ENCODE results near the gene DNM3. TPM values are rescaled to one million over a fixed set of nuclear protein-coding genes. Genes with fewer than 3 reads are reported as not detected.

DNM3 gene
- total RNA-seq, 1 experiment from 2014 or later, result 2.7 TPM

DNA sequence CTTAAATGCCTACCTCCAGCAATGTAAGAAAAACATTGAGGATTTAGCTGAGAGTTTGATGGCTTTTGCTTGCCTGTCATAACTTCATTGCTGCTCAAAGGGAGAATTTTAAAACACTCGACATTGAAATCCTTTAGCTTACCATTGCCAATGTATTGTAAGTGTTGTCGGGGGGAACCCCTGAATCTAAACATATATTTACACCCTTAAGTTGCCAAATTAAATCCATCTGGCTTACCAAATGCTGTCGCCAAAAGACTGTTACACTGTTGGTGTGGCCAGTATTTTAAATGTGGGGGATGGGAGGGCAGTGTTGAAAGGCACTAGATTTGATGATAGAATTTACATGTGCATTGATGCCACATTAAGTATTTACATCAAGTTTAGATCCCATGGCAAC, 554.3 kb downstream of the DNM3 start:
- Histone ChIP-seq H2BK15ac (ENCODE audit: low read depth, low read length) (no peak overlapping the region), H3K4ac (ENCODE audit: low read depth, low read length) (no peak overlapping the region), H3T11ph (ENCODE audit: low read length) (no peak overlapping the region), H2AK5ac (ENCODE audit: insufficient read length, low read length) (no peak overlapping the region), H3K79me1 (ENCODE audit: insufficient read depth, low read depth, low read length, poor library complexity, severe bottlenecking) (no peaks in the 10 kb centered on the region), H3K23me2 (ENCODE audit: insufficient read length, low read depth, low read length, poor library complexity, severe bottlenecking) (no peaks in the 10 kb centered on the region), H3K79me2 (ENCODE audit: insufficient read depth, low read length) (no peaks in the 10 kb centered on the region), H3K27me3 (ENCODE audit: insufficient read depth, low read length) (no peaks in the 10 kb centered on the region), H4K5ac (ENCODE audit: insufficient read length, low read depth, low read length) (no peak overlapping the region), H3K56ac (ENCODE audit: insufficient read length, low read depth, low read length) (no peak overlapping the region), H2BK120ac (ENCODE audit: low read depth, low read length, poor library complexity, severe bottlenecking) (no peak overlapping the region), H2AFZ (ENCODE audit: low read length) (no peak overlapping the region), H4K91ac (ENCODE audit: insufficient read length, low read depth, low read length) (no peak overlapping the region), H3K18ac (ENCODE audit: insufficient read length, low read depth, low read length) (no peak overlapping the region), H2BK20ac (ENCODE audit: low read depth, low read length, poor library complexity, severe bottlenecking) (no peak overlapping the region), H2BK5ac (ENCODE audit: insufficient read length, low read length) (no peak overlapping the region), H3K9me3 (ENCODE audit: control insufficient read depth, low read depth, low read length) (no peaks in the 10 kb centered on the region), H3K4me1 (ENCODE audit: insufficient read depth, low read length) (peaks cover 4% of the 10 kb centered on the region; the same call in 1 of the 2 replicates), H3K23ac (ENCODE audit: insufficient read length, low read depth, low read length) (no peak overlapping the region), H4K20me1 (ENCODE audit: control insufficient read depth, insufficient read depth, insufficient read length) (no peaks in the 10 kb centered on the region), H3K9ac (ENCODE audit: extremely low read depth, insufficient read length, low read length) (no peak overlapping the region), H3K4me2 (ENCODE audit: insufficient read depth, insufficient read length, low read length) (no peak overlapping the region), H3K27ac (ENCODE audit: insufficient read length, low read depth, low read length) (no peak overlapping the region), H4K8ac (replicated peaks; ENCODE audit: insufficient read length, low read depth, low read length) (no peak overlapping the region), H2BK12ac (ENCODE audit: insufficient read length, low read depth, low read length) (no peak overlapping the region), H3K14ac (ENCODE audit: insufficient read depth, low read length) (no peak overlapping the region)
- no peaks in the 10 kb centered on the region for H3K27me3 Mint-ChIP-seq (ENCODE audit: low read depth)
- TF ChIP-seq, protein P1, sequence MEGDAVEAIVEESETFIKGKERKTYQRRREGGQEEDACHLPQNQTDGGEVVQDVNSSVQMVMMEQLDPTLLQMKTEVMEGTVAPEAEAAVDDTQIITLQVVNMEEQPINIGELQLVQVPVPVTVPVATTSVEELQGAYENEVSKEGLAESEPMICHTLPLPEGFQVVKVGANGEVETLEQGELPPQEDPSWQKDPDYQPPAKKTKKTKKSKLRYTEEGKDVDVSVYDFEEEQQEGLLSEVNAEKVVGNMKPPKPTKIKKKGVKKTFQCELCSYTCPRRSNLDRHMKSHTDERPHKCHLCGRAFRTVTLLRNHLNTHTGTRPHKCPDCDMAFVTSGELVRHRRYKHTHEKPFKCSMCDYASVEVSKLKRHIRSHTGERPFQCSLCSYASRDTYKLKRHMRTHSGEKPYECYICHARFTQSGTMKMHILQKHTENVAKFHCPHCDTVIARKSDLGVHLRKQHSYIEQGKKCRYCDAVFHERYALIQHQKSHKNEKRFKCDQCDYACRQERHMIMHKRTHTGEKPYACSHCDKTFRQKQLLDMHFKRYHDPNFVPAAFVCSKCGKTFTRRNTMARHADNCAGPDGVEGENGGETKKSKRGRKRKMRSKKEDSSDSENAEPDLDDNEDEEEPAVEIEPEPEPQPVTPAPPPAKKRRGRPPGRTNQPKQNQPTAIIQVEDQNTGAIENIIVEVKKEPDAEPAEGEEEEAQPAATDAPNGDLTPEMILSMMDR (conservative IDR thresholded peaks at IDR 0.05), result no peak
- no peak overlapping the region; a peak in 1 of 7 replicates for H3K27ac Mint-ChIP-seq
- H3K36me3 Mint-ChIP-seq (ENCODE audit: insufficient read depth in 1 of 3, low read depth in 3 of 3), result no peaks in the 10 kb centered on the region
- H3K4me1 Mint-ChIP-seq, result peaks cover 42 to 50% of the 10 kb centered on the region in 2 experiments
- DNase-seq, result no peak
- no peaks in the 10 kb centered on the region for H3K9me3 Mint-ChIP-seq
- WGBS (ENCODE audit: extremely low coverage, insufficient read length, low lambda C conversion rate), result no CpG with 5 or more reads among the region's 3 CpGs
- H3K4me3 Mint-ChIP-seq, result no peak overlapping the region
